VCaP (cell line): Measurements from ENCODE around the gene ADSS1.

Source experiments
- H3K27ac ChIP-seq: fragments of 450-650 bp; 2 replicates; pipeline ENCODE4 v1.5.1; 2017
- TF ChIP-seq, protein P1 (sequence below): fragments of 450-650 bp; conservative IDR thresholded peaks from 2 replicates; pipeline ENCODE4 v1.5.1; 2017; ENCODE audit warnings: mild to moderate bottlenecking, moderate library complexity

Gene ADSS1

GRCh38 chr14:104715871-104716270, 8.2 kb upstream of the ADSS1 start:
- H3K27ac ChIP-seq = no peak overlapping the region
- TF ChIP-seq, protein P1, sequence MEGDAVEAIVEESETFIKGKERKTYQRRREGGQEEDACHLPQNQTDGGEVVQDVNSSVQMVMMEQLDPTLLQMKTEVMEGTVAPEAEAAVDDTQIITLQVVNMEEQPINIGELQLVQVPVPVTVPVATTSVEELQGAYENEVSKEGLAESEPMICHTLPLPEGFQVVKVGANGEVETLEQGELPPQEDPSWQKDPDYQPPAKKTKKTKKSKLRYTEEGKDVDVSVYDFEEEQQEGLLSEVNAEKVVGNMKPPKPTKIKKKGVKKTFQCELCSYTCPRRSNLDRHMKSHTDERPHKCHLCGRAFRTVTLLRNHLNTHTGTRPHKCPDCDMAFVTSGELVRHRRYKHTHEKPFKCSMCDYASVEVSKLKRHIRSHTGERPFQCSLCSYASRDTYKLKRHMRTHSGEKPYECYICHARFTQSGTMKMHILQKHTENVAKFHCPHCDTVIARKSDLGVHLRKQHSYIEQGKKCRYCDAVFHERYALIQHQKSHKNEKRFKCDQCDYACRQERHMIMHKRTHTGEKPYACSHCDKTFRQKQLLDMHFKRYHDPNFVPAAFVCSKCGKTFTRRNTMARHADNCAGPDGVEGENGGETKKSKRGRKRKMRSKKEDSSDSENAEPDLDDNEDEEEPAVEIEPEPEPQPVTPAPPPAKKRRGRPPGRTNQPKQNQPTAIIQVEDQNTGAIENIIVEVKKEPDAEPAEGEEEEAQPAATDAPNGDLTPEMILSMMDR = no peak

GRCh38 chr14:104717137-104717536, 6.9 kb upstream of the ADSS1 start:
- TF ChIP-seq, protein P1 = no peak
- H3K27ac ChIP-seq = no peak overlapping the region

- TF ChIP-seq, protein P1 = no peak
These were observed 6.4 kb upstream of the ADSS1 start for GRCh38 chr14:104717646-104718045.

GRCh38 chr14:104718147-104718546, 5.9 kb upstream of the ADSS1 start:
- TF ChIP-seq, protein P1 = no peak
- no peak overlapping the region for H3K27ac ChIP-seq

More at GRCh38 chr14:104717646-104718045, 6.4 kb upstream of the ADSS1 start:
- no peak overlapping the region for H3K27ac ChIP-seq

DNA sequence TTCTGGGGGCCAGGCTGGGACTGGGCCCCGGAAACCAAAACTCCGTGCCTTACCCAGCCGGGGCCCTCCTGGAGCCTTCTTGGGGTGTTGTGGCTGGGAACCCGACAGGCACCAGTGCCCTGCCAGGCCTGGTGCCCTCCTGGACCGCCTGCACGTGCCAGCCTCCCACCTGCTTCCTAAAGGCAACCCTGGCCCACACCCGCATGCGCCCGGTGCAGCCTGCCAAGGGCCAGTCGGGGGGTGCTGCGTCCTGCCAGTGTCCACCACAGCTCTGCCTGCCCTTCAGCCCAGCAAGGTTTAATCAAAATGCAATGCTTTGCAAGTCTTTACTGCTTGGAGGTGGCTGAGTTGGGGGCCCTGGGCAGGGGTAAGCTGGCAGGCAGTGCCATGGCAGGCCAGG, 5.2 kb upstream of the ADSS1 start:
- TF ChIP-seq, protein P1 = no peak
- H3K27ac ChIP-seq = no peak overlapping the region

- no peak overlapping the region for H3K27ac ChIP-seq
- TF ChIP-seq, protein P1 = no peak
These were observed 4.7 kb upstream of the ADSS1 start for GRCh38 chr14:104719343-104719742.

- TF ChIP-seq, protein P1 = no peak
- no peak overlapping the region for H3K27ac ChIP-seq
These were observed 2.3 kb upstream of the ADSS1 start for GRCh38 chr14:104721505-104722431.
